HG02610 (cell line): ENCODE data around the gene HLCS.

Source experiments
- ATAC-seq: cut with Tn5 transposase; IDR thresholded peaks from one replicate; pipeline ENCODE4 v1.9.1; 2021; ENCODE audit warnings: mild to moderate bottlenecking, moderate library complexity; ENCODE audit not compliant: unreplicated experiment

HLCS gene

DNA sequence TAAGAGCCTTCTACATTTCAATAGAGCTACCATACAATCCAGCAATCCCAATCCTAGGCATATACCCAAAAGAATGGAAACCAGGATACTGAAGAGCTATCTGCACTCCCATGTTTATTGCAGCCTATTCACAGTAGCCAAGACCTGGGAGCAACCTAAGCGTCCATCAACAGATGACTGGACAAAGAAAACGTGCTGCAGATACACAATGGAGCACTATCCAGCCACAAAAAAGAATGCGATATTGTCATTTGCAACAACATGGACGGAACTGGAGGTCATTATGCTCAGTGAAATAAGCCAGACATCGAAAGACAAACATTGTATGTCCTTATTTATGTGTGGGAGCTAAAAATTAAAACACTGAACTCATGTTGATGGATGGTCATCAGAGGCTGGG is 115.3 kb downstream of the HLCS start:
- no peak for ATAC-seq

DNA sequence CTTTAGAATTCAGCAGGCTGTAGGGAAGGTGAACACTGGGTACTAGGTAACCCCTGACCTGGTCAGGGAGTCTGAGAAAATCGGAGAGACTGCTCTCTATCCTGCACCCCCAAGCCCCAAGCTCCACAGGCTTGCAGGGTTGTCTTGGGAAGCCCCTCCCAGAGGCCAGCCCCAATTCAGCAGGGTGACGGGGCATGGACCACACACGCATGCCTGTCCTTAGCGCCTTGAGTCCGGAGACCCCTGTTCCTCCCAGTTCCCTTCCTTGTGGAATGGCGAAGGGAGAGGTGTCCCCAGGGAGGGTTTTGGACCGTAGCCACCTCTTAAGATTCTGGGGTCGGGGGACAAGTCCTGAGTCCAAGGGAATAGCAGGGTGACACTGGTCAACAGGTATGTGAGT is 116.1 kb downstream of the HLCS start:
- ATAC-seq: no peak

GRCh38 chr21:36849461-36850105 is 116.9 kb downstream of the HLCS start:
- no peak for ATAC-seq

- ATAC-seq: no peak
Observed at GRCh38 chr21:36848730-36849274, 117.7 kb downstream of the HLCS start.

GRCh38 chr21:36847189-36847588 is 119.3 kb downstream of the HLCS start:
- ATAC-seq: no peak

- ATAC-seq: no peak
Observed at GRCh38 chr21:36846631-36847030, 119.8 kb downstream of the HLCS start.

- no peak for ATAC-seq
Observed at GRCh38 chr21:36845790-36846189, 120.7 kb downstream of the HLCS start.

DNA sequence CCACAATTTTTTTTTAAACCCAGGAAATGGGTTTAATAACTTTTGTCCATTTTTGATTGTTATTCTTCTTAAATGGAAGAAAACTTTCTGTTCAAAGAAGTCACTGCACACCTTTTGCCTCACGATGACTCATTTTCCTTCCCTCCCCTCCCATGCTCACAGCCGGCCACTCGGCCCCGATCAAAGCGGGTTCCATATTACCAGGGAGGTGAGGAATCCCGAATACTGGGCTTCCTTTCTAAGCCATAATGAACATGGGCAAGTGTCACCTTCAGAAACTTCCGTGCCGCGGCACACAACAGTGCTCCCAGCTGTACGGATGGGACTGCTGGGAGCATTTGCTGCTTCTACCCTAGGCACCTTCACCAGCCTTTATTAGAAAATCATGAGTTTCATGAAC is 121.4 kb downstream of the HLCS start:
- ATAC-seq: no peak

DNA sequence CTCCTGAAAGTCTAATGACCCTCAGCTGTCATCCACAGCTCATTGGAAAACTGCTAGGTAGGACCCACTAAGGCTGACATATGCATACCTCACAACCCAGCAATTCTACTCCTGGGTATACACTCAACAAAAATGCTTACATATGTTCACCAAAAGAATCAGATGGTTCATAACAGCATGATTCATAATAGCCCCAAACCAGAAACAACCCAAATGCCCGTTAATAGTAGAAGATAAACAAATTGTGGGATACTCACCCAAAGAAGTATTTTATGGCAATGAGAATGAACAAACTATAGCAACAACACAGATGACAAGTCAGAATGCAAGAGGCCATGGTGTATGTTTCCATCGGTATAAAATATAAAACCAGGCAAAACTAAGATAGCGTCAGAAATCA is 124.6 kb downstream of the HLCS start:
- ATAC-seq: no peak

DNA sequence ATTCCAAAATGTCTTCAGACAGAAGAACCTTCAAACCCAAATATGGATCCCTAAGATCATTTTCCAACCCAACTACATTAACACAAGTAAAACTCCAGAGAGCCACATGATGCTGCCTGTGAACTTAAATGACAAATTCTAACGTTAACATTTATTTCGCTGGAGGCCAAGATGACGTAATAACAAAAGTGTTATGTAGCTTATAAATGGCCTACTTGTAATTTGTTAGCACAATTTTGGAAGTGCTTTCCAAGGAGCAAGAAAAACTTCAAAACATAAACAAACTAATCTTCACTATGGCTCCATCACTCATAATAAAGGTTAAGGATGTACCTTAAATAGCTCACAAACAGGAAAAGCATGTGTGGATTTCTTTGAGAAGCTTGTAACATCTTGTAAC is 126.7 kb downstream of the HLCS start:
- no peak for ATAC-seq

DNA sequence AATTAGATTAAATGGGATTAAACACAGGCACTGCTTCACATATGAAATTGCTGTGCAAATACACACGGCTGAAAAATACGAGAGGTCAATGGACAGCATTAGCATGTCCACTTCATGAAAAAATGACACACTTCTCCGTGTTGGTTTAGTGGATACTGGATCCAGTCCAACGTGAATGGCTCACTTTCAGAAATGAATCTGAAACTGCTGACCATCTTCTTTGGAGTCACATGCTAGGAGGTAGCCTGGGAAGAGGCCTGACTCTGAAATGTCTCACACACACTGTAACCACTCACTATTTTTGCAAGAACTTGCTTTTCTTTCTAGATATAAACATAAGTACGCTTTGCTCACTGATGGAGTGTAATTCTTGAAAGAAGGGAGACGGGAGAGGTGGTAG is 127.3 kb downstream of the HLCS start:
- ATAC-seq: no peak

DNA sequence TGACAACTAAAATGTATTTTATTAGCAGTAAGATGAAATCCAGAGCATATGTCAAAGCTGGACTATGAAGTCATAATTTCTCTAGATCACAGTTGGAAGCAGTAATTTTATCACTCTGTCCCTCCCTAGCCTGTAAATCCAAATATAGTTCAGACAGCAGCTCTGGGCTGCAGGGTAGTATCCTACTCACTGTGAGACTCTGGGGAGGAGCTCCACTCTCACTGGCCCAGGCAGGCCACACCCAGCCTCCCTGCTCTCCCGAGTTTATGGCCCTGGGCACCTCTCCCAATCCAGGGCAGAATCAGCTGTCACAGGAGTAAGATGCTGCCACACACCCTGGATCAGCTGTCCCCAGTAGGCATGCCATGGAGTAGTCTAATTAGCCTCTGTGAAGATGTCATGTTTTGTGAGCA is 131.1 kb downstream of the HLCS start:
- ATAC-seq: no peak

DNA sequence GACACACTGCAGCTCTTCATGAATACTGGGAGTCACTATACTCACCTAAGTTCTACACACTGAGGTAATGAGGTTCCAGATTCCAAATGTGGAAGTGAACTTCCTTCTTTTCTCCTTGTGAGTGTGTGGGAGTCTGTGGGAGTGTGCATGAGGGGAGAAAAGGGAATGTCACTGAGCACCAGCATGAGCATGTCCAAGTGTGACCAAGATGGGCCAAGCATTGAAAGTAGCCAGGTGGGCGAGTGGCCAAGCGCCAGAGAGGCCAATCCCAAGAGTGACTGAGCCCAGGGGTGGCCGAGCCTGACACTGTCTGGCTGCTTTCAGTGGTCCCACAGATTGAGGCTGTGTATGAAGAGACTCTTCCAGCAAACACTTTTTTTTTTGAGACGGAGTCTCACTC is 132.3 kb downstream of the HLCS start:
- ATAC-seq: no peak

GRCh38 chr21:36830100-36830499 is 136.4 kb downstream of the HLCS start:
- no peak for ATAC-seq

- no peak for ATAC-seq
Observed at GRCh38 chr21:36828891-36829515, 137.5 kb downstream of the HLCS start.

GRCh38 chr21:36828208-36828607 is 138.3 kb downstream of the HLCS start:
- no peak for ATAC-seq

GRCh38 chr21:36825658-36826057 is 140.8 kb downstream of the HLCS start:
- no peak for ATAC-seq

- no peak for ATAC-seq
Observed at GRCh38 chr21:36821032-36821299, 145.5 kb downstream of the HLCS start.

DNA sequence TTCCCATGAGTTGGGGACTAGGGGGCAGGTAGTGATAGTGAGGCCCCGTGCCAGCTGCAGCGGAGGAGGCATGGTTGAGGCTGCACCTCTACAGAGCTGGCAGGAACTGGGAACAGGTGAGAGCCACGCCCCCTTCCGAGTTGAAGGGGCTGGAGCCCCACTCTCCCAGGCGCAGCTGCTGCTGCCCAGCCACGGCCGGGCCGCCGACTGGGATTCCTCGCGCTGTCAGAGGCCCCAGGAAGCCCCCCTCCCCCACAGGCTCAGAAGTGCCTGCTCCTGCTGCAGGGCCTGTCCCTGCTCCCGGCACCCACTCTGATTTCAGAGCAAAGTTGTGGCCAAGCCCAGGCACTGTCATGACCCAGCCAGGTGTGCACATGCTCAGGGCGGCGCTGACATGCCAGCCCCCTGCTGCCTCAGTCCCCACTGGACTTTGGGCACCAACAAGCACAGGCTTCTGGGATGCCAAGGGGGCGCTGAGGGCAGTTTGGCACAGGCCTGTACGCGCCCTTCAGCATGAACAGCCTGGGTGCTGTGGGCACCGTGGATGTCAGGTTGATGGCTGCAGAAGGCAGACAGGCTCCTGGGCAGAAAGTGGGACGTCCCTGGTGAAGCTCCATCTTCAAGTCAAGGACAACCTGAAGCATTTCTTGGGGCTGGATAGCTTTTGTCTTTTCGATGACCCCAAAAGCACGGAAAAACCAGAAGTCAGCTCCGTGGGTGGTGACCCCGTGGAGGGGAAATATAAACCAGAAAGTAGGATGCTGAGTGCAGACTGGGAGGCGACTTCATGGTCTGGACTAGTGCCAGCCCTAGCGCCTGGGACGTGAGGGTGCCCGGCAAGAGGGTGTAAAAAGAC is 146.1 kb downstream of the HLCS start:
- no peak for ATAC-seq

DNA sequence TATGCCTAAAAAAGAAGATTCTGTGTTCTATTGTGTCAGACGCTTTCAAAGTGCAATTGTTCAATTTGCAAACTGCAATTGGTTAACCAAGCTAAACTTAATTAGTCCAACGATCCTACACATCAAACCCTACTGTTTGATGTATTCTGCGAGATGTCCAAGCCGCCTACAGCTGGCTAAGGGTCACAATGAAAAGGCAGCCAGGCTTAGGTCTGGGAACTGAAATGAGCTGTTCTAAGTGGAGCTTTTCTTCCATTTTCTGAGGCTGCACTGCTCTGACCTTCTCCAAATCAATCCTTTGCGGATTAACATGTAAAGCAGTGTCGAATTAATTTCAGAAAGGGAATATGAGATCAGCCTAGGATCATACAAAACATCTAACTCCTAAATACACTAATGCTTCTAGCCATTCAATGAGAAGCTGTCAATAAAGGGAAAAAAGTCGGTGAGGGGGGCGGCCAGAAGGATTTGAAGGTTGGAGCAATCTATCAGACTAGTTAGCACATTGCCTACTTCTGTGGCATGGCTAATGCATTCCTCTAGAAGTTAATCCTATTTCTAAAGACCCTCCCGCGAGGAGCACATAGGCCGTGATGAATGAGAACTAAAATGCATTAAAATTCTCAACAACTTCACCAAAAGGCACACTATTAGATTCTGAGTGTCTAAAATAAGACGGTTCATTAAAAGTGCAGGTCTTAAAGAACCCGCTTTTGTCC is 148.6 kb downstream of the HLCS start:
- no peak for ATAC-seq

DNA sequence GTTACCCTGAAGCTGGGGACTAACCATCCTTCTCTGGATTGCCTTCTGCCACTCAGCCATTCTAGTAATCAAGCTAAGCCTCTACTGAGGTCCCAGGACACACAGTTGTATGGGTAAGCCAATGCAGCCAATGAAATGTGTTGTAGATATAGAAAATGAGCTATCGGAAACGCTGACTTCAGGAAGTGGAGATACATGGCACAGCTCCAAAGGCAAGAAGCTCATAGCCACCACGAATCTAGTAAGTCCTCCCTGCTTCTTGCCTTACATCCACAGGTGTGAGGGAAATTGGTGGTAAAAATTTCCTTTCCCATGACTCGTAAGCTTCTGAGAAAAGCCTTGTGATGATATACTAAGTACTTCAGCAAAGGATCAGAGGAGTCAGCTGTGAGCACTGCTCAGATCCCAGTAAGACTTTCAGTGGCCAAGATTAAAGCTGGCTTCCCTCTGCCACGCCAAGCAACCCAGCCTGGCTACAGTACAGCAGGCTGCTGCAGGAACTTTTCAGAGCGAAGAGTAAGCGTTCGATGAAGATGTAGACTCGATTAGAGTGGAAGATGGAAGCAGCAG is 149.8 kb downstream of the HLCS start:
- ATAC-seq: no peak
